Thyroid gland (tissue), 4 donors: Measurements from ENCODE around the gene CEBPG.

Experiments
- POLR2A ChIP-seq, 2 donors: fragments of 450-650 bp; IDR thresholded peaks; one replicate each; pipeline ENCODE4 v1.6.1; 2017; ENCODE audit warnings: antibody characterized with exemption in 2 of 2, mild to moderate bottlenecking in 2 of 2, moderate library complexity in 1 of 2
- TF ChIP-seq, protein P1 (sequence below), 6 experiments: fragments of 200-600 bp in 3 of 6; fragments of 450-650 bp in 3 of 6; sonication (generic) in 3 of 6; IDR thresholded peaks; one replicate each; pipeline ENCODE4 v1.5.1; 2016 to 2019; ENCODE audit warnings: antibody characterized with exemption in 6 of 6, mild to moderate bottlenecking in 2 of 6, inconsistent platforms in 1 of 6, moderate library complexity in 1 of 6

- no peak for TF ChIP-seq POLR2A (IDR thresholded peaks at IDR 0.05)
- TF ChIP-seq, protein P1, sequence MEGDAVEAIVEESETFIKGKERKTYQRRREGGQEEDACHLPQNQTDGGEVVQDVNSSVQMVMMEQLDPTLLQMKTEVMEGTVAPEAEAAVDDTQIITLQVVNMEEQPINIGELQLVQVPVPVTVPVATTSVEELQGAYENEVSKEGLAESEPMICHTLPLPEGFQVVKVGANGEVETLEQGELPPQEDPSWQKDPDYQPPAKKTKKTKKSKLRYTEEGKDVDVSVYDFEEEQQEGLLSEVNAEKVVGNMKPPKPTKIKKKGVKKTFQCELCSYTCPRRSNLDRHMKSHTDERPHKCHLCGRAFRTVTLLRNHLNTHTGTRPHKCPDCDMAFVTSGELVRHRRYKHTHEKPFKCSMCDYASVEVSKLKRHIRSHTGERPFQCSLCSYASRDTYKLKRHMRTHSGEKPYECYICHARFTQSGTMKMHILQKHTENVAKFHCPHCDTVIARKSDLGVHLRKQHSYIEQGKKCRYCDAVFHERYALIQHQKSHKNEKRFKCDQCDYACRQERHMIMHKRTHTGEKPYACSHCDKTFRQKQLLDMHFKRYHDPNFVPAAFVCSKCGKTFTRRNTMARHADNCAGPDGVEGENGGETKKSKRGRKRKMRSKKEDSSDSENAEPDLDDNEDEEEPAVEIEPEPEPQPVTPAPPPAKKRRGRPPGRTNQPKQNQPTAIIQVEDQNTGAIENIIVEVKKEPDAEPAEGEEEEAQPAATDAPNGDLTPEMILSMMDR (IDR thresholded peaks at IDR 0.05), result no peak
Observed at GRCh38 chr19:33408538-33409434, 35.3 kb downstream of the CEBPG start.
